HG03025 (cell line): Measurements from ENCODE around the gene RNF182.
"Not testable (repeated sequence)": the region's sequence is repeated elsewhere in the genome, so short reads cannot be mapped to it uniquely, and the experiment has no call there.

Experiments
- ATAC-seq: cut with Tn5 transposase; IDR thresholded peaks from one replicate; pipeline ENCODE4 v1.9.1; 2021; ENCODE audit warnings: mild to moderate bottlenecking, moderate library complexity; ENCODE audit not compliant: unreplicated experiment, low FRiP score

Gene RNF182

DNA sequence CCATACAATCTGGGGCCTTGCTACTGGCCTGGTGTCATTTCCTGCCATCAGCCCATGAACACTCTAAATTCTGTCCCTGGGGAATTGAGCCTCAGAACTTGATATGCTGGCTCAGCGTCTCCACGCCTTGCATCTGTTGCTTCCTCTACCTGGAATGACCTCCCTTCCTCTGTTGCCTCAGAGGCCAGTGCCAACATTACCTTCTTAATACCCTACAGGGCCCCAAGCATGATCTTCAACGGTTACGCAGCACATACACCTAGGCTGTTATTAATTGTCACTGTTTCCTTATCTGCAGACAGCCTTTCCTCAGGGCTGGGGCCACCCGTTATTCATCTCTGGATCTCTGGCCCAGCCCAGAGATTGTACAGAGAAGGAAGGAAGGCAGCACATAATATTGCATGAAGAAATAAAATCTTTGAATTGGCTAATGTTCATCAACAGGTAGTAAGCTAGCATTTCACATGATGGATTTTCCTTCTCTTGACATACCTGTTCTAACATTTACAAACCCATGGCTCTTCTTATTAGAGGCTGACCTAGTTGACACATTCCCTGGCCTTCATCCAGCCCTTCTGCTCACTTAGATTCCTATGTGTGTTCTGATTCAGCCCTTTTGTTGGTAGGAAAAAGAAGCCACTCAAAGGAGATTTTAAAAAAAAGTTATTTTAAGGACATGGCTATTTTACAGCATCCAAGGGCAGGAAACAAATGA, 8.4 kb upstream of the RNF182 start:
- ATAC-seq: no peak

- no peak for ATAC-seq
Measured at GRCh38 chr6:13917141-13917540, 7.6 kb upstream of the RNF182 start.

DNA sequence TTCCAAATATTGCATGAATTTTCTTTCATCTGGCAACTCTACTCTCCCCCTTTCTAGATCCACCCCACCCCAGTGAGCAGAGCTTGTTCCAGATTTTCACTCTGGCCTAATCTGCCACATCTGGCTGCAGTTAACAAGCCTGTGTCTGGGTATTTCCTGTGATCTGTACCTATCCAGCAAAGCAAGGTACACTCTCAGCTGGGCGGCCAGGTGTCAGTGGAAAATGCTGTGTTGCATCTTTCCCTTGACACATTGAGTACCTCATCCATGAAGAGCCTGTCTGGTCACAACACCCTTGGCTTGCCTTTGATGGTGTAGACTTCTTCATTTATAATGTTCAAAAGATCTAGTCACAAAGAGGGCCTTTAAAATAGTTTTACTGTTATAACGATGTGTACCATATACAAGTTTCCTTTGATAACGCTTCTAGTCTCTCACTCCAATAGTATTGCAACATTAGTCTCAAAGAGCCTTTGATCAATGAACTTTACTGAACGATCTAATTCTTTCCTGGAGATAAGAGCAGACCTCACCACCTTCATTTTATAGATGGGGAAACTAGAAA, 6.0 kb upstream of the RNF182 start:
- ATAC-seq: no peak

DNA sequence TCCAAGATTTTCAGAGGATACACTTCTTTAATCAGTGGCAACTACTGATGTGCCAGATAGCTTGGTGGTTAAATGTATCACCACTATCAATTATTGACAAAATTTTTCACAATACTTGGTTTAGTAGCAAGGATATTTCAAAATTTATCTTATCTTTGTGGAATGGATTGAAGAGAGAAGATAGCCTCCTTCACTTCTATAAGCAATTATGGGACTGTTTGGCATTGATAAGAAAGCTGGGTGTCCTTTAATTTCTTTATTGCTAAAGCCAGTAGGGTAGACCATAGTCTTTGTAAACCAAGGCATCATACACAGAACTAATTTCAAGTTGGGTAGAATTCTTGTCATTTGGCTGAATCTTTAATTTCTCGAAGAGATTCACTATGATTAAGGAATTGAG, 4.9 kb upstream of the RNF182 start:
- ATAC-seq: no peak

DNA sequence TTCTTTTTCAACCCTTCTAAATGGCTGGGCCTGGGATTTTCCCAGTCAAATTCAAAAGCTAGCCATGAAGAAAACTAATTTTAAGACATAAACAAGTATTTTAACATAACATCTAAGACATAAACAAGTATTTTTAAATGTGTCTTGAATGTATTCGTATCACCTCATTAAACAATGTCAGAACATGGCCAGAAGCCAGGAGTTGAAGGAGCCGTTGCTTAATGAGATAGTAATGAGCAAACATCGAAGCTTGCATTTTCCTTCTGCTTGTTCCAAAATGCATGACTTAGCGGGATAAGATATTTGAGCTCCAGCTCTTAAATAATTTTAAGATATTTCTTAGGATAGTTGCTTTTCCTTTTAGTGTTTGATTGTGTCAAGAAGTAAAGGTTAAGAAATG, 4.2 kb upstream of the RNF182 start:
- ATAC-seq: no peak

- no peak for ATAC-seq
Measured at GRCh38 chr6:13922750-13923149, 2.0 kb upstream of the RNF182 start.

DNA sequence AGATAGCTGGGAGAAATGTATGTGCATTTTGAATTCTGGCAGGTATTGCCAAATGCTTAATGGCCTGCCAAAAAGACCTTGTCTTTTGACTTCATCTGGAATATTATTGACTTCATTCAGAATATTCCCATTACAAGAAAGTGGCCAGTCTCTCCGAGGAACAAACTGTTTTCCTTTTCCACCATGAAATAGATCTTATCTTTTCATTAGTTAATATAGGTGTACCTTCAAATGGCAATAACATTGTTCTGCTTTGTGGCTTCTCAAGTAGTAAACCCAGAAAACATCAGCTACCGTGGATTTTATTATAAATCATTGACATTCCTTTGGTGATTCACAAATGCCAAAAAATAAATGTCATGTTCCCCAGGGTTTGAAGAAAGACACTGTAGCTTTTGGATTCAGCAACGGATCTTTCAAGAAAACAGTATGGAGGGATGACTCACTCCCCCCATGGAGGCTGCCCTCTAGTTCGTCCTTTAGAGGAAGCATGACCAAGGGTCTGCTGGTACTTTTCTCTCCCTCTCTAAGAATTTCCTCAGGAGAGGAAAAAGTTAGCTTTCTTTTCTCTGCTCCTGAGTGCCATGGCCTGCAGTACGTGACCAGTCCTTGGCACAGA, 1.1 kb upstream of the RNF182 start:
- no peak for ATAC-seq

GRCh38 chr6:13924146-13924948, 405 bp upstream of the RNF182 start:
- ATAC-seq: no peak

DNA sequence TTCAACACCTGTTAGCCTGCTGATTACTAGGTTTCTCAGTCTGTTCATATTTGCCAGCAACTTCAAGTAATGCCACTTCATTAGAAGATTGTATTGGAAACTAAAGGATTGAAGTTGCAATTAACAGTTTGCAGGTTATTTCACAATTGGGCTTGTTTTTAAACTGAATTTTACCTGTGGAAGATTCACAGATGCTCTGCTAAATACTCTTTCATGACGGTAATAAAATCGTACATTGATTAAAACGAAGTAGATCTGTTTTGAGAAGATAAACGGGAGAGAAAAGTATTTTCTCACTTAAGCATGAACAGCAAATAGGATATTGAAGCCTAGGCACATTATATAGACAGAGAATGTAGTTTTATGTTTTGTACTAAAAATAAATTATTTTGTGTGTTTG, 1.6 kb downstream of the RNF182 start:
- no peak for ATAC-seq

DNA sequence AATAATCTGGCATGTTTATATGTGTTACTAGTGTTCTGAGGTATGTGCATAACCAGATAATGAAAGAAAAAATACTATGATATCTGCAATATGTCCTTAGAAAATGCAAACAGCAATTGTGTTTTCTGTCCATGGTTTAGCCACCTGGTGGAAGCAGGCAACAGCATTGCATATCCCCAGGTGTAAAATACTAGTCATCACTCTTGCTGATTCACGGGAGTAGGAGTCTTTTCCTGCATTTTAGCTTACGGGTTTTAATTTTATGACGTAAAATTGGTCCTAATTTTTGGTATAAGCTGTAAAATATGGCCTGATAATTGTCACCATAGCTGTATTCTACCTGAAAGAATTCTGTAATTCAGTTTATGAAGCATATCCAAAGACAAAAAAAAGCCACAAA, 2.5 kb downstream of the RNF182 start:
- no peak for ATAC-seq

GRCh38 chr6:13929196-13929595, 4.4 kb downstream of the RNF182 start:
- no peak for ATAC-seq

GRCh38 chr6:13931797-13932402, 7.1 kb downstream of the RNF182 start:
- ATAC-seq: no peak

DNA sequence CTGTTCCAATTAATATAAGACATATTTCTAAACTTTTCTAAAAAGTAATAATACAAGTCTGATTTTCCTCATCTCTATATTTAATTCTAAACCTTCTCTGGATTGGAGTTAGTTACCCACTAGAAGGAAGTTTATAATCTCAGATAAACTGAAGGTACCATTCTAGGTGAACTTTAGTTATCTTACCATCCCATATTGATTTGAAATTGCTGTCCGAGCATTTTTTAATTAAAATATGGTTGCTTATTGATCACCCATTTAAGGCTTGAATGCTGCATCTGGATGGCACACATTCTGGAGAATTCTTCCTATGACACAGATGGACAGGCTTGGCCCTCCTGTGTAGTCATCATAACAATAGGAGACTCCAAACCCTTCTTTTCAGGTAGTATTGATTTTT, 8.0 kb downstream of the RNF182 start:
- ATAC-seq: no peak

- ATAC-seq: no peak
Measured at GRCh38 chr6:13934721-13935120, 10.0 kb downstream of the RNF182 start.

- no peak for ATAC-seq
Measured at GRCh38 chr6:13935190-13935880, 10.6 kb downstream of the RNF182 start.

DNA sequence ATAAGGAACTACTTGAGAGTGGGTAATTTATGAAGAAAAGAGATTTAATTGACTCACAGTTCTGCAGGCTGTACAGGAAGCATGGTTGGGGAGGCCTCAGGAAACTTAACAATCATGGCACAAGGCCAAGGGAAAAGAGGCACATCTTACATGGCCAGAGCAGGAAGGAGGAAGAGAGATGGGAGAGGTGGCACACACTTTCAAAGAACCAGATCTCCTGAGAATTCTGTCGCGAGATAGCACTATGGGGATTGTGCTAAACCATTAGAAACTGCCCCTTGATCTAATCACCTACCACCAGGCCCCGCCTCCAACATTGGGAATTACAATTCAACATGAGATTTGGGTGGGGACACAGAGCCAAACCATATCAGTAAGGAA, 11.1 kb downstream of the RNF182 start:
- ATAC-seq: not testable (repeated sequence)

DNA sequence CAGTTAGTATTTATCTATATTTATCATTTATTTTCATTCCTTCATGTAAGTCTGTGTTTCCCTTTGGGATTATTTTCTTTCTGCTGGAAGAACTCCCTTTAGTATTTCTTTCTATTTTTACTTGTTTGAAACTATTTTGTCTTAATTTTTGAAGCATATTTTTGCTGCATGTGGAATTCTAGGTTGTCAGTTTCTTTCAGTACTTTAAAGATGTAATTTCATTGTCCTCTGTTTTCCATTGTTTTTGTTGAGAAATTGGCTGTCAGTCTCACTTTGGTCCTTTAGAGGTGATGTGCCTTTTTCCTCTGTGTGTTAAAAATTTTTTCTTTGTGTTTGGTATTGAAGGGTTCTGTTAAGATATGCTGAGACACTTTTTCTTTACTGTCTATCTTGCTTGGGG, 17.1 kb downstream of the RNF182 start:
- no peak for ATAC-seq

- ATAC-seq: no peak
Measured at GRCh38 chr6:13943943-13944342, 19.2 kb downstream of the RNF182 start.

GRCh38 chr6:13946506-13946905, 21.8 kb downstream of the RNF182 start:
- no peak for ATAC-seq

DNA sequence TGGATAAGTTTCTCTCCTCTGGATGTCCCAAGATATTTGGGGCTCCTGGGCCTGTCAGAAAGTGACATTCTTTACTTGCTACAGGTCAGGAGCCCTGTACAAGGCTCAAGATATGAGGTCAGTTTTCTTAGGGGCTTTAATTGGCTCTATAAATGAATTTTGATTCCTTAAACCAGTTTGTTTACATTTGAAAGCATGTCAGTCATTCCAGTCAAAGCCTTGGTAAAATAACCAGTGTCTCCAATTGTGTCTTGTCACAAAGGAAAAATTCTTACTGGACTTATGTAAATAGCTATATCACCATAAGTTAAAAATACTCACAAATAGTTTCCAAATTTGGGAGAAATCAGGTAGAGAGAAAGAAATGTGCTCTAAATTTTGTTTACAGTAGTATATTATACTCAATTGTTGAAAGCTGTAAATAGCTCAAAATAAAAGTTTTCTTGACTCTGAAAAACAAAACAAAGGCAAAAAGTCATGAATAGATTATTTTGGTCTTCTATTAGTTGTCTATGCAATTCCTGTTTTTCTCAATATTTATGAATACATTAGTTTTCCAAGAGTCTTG, 22.9 kb downstream of the RNF182 start:
- no peak for ATAC-seq
